Activated naive CD8-positive, alpha-beta T cell treated with anti-CD3 and anti-CD28 coated beads, Interleukin-2, amount 10 ng/mL, durations not matched to agents 7 days and 5 days (primary cell): Measurements from ENCODE around the gene OR5H2. TPM values are rescaled to one million over a fixed set of nuclear protein-coding genes. Genes with fewer than 3 reads are reported as not detected.

Source experiments
- ATAC-seq: fragments of 150-1000 bp; cut with Tn5 transposase; one replicate; pipeline ENCODE4 v1.10.0; 2021; ENCODE audit warnings: low read depth, moderate library complexity
- POLR2A ChIA-PET: fragments of 350-600 bp; sonication (Branson Sonifier 250); formaldehyde crosslinking; loops from one replicate; lab custom pipeline; 2021; ENCODE audit warnings: antibody characterized with exemption; lab: Charles Lee
- DNase-seq: peaks from one replicate; pipeline ENCODE4 v3.0.0; 2021
- H3K27ac Mint-ChIP-seq: one replicate; pipeline ENCODE4 v1.8.0; 2022; ENCODE audit warnings: mild to moderate bottlenecking, mixed read lengths
- H3K27me3 Mint-ChIP-seq: one replicate; pipeline ENCODE4 v1.8.0; 2022; ENCODE audit warnings: mild to moderate bottlenecking, moderate library complexity, mixed read lengths
- H3K36me3 Mint-ChIP-seq: one replicate; pipeline ENCODE4 v1.8.0; 2021; ENCODE audit warnings: mild to moderate bottlenecking, mixed read lengths
- H3K4me1 Mint-ChIP-seq: one replicate; pipeline ENCODE4 v1.8.0; 2021; ENCODE audit warnings: mixed read lengths
- H3K4me3 Mint-ChIP-seq: one replicate; pipeline ENCODE4 v1.8.0; 2022; ENCODE audit warnings: mild to moderate bottlenecking, moderate library complexity, mixed read lengths
- H3K9me3 Mint-ChIP-seq: one replicate; pipeline ENCODE4 v1.8.0; 2021; ENCODE audit warnings: mixed read lengths
- total RNA-seq, 2 experiments: library from RNA; stranded (reverse); gene quantifications; one replicate each; pipeline ENCODE4 v1.2.3, GENCODE V29; 2021

Gene OR5H2
- total RNA-seq, 2 experiments from 2014 or later = not detected

GRCh38 chr3:98291332-98291957 is 9.1 kb downstream of the OR5H2 start:
- DNase-seq (no peak), ATAC-seq (no peak)
- H3K9me3 Mint-ChIP-seq = peaks cover 2% of the 10 kb centered on the region
- no peaks in the 10 kb centered on the region for H3K36me3 Mint-ChIP-seq
- H3K4me1 Mint-ChIP-seq = peaks cover 2% of the 10 kb centered on the region
- peaks cover 12% of the 10 kb centered on the region for H3K27me3 Mint-ChIP-seq
- H3K27ac Mint-ChIP-seq = no peak overlapping the region
- POLR2A ChIA-PET = no interaction called here
- no peak overlapping the region for H3K4me3 Mint-ChIP-seq

- no peak for DNase-seq
- POLR2A ChIA-PET = no interaction called here
- Mint-ChIP-seq H3K4me1 (peaks cover 4% of the 10 kb centered on the region), H3K9me3 (no peaks in the 10 kb centered on the region), H3K27me3 (peaks cover 18% of the 10 kb centered on the region), H3K4me3 (no peak overlapping the region), H3K36me3 (no peaks in the 10 kb centered on the region), H3K27ac (no peak overlapping the region)
- no peak for ATAC-seq
Observed at GRCh38 chr3:98322101-98322500, 39.8 kb downstream of the OR5H2 start.

GRCh38 chr3:98322686-98323085 is 40.4 kb downstream of the OR5H2 start:
- H3K27me3 Mint-ChIP-seq = peaks cover 22% of the 10 kb centered on the region
- POLR2A ChIA-PET = no interaction called here
- H3K9me3 Mint-ChIP-seq = no peaks in the 10 kb centered on the region
- DNase-seq (no peak), ATAC-seq (no peak)
- no peaks in the 10 kb centered on the region for H3K36me3 Mint-ChIP-seq
- H3K4me1 Mint-ChIP-seq = peaks cover 7% of the 10 kb centered on the region
- no peak overlapping the region for H3K27ac Mint-ChIP-seq
- no peak overlapping the region for H3K4me3 Mint-ChIP-seq

GRCh38 chr3:98323425-98323824 is 41.1 kb downstream of the OR5H2 start:
- POLR2A ChIA-PET = no interaction called here

GRCh38 chr3:98325055-98325454 is 42.8 kb downstream of the OR5H2 start:
- POLR2A ChIA-PET = no interaction called here
- H3K4me1 Mint-ChIP-seq = peaks cover 12% of the 10 kb centered on the region
- H3K27me3 Mint-ChIP-seq = peaks cover 19% of the 10 kb centered on the region
- DNase-seq (no peak), ATAC-seq (no peak)
- no peak overlapping the region for H3K27ac Mint-ChIP-seq
- no peaks in the 10 kb centered on the region for H3K9me3 Mint-ChIP-seq
- no peaks in the 10 kb centered on the region for H3K36me3 Mint-ChIP-seq
- no peak overlapping the region for H3K4me3 Mint-ChIP-seq

More at GRCh38 chr3:98323425-98323824, 41.1 kb downstream of the OR5H2 start:
- Mint-ChIP-seq H3K4me1 (peaks cover 9% of the 10 kb centered on the region), H3K27ac (no peak overlapping the region), H3K9me3 (no peaks in the 10 kb centered on the region), H3K27me3 (peaks cover 22% of the 10 kb centered on the region), H3K4me3 (no peak overlapping the region), H3K36me3 (no peaks in the 10 kb centered on the region)
- DNase-seq (no peak), ATAC-seq (no peak)

- Mint-ChIP-seq H3K4me3 (no peak overlapping the region), H3K27me3 (peaks cover 21% of the 10 kb centered on the region), H3K4me1 (peaks cover 12% of the 10 kb centered on the region), H3K9me3 (no peaks in the 10 kb centered on the region), H3K27ac (no peak overlapping the region), H3K36me3 (no peaks in the 10 kb centered on the region)
- ATAC-seq (no peak), DNase-seq (no peak)
- POLR2A ChIA-PET = no interaction called here
Observed at GRCh38 chr3:98326105-98326893, 44.0 kb downstream of the OR5H2 start.

GRCh38 chr3:98326945-98327344 is 44.6 kb downstream of the OR5H2 start:
- Mint-ChIP-seq H3K36me3 (no peaks in the 10 kb centered on the region), H3K4me1 (peaks cover 12% of the 10 kb centered on the region), H3K4me3 (no peak overlapping the region), H3K27ac (no peak overlapping the region), H3K9me3 (no peaks in the 10 kb centered on the region), H3K27me3 (peaks cover 24% of the 10 kb centered on the region)
- ATAC-seq (no peak), DNase-seq (no peak)
- POLR2A ChIA-PET = no interaction called here

GRCh38 chr3:98328933-98329332 is 46.6 kb downstream of the OR5H2 start:
- DNase-seq (no peak), ATAC-seq (peak; percentile 18)
- Mint-ChIP-seq H3K9me3 (no peaks in the 10 kb centered on the region), H3K4me1 (peaks cover 12% of the 10 kb centered on the region), H3K4me3 (no peak overlapping the region), H3K27ac (no peak overlapping the region), H3K36me3 (no peaks in the 10 kb centered on the region), H3K27me3 (peaks cover 30% of the 10 kb centered on the region)
- POLR2A ChIA-PET = no interaction called here

GRCh38 chr3:98329392-98330124 is 47.3 kb downstream of the OR5H2 start:
- DNase-seq = peak; percentile 38
- POLR2A ChIA-PET = no interaction called here
- peaks cover 35% of the 10 kb centered on the region for H3K27me3 Mint-ChIP-seq
- no peaks in the 10 kb centered on the region for H3K36me3 Mint-ChIP-seq
- H3K27ac Mint-ChIP-seq = no peak overlapping the region
- H3K4me3 Mint-ChIP-seq = no peak overlapping the region
- H3K4me1 Mint-ChIP-seq = peaks cover 12% of the 10 kb centered on the region
- peak; percentile 78 for ATAC-seq
- H3K9me3 Mint-ChIP-seq = no peaks in the 10 kb centered on the region

GRCh38 chr3:98331329-98331728 is 49.0 kb downstream of the OR5H2 start:
- no peak overlapping the region for H3K27ac Mint-ChIP-seq
- H3K4me1 Mint-ChIP-seq = peaks cover 12% of the 10 kb centered on the region
- H3K27me3 Mint-ChIP-seq = peaks cover 35% of the 10 kb centered on the region
- H3K9me3 Mint-ChIP-seq = no peaks in the 10 kb centered on the region
- no peak overlapping the region for H3K4me3 Mint-ChIP-seq
- no peaks in the 10 kb centered on the region for H3K36me3 Mint-ChIP-seq
- POLR2A ChIA-PET = no interaction called here
- ATAC-seq = no peak
- DNase-seq = no peak

Other genes starting within 250 kb of the OR5H2 start
- gene GABRR3, start 247.2 kb upstream of the OR5H2 start, total RNA-seq = not detected
- not detected for gene OR5AC2, start 195.3 kb upstream of the OR5H2 start, total RNA-seq
- not detected for gene OR5H1, start 151.8 kb upstream of the OR5H2 start, total RNA-seq
- gene OR5H14, start 135.0 kb upstream of the OR5H2 start, total RNA-seq = not detected
- gene OR5H15, start 115.8 kb upstream of the OR5H2 start, total RNA-seq = not detected
- not detected for gene OR5H6, start 18.3 kb upstream of the OR5H2 start, total RNA-seq
- gene OR5K4, start 71.3 kb downstream of the OR5H2 start, total RNA-seq = not detected
- gene OR5K3, start 108.2 kb downstream of the OR5H2 start, total RNA-seq = not detected
- not detected for gene OR5K1, start 180.7 kb downstream of the OR5H2 start, total RNA-seq
- gene OR5K2, start 215.2 kb downstream of the OR5H2 start, total RNA-seq = not detected
- 100 to 1,000 TPM; 534 to 542 TPM for gene CLDND1, start 240.4 kb downstream of the OR5H2 start, total RNA-seq
- gene GPR15, start 249.5 kb downstream of the OR5H2 start, total RNA-seq = 10 to 100 TPM; 40.6 to 44.1 TPM